Adrenal gland (tissue), 5 donors: ENCODE results near the gene GPATCH3.

Experiments used
- POLR2A ChIP-seq, 2 donors: fragments of 450-650 bp; IDR thresholded peaks; one replicate each; pipeline ENCODE4 v1.6.1; 2017; ENCODE audit warnings: antibody characterized with exemption in 2 of 2, mild to moderate bottlenecking in 2 of 2, moderate library complexity in 1 of 2
- TF ChIP-seq, protein P1 (sequence below), 6 experiments: fragments of 450-650 bp in 4 of 6; fragments of 200-600 bp in 2 of 6; sonication (generic) in 1 of 6; IDR thresholded peaks; 1 replicate in 5 of 6; 2 replicates in 1 of 6; pipeline versions ENCODE4 v1.5.1 to v1.8.0; 2016 to 2021; ENCODE audit warnings: antibody characterized with exemption in 6 of 6, mild to moderate bottlenecking in 2 of 6, moderate library complexity in 1 of 6
- donor health status: DM: no; HTN: no; CAD: no.

DNA sequence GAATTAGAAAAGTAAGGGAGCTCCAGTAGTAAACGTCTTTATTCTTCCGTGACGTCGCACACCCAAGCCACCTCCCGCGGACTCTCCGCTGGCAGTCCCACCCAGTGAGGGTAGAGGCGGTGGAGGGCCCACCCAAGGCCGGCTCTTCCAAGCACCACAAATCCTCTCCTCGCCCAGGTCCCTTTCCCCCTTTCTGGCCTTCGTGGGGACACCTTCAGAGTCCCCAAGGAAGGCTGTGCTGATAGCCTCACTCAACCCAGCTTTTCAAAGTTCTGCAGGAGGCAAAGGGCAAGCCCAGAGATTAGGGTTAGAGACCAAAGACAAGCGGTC lies 9.8 kb downstream of the GPATCH3 start:
- TF ChIP-seq POLR2A (IDR thresholded peaks at IDR 0.05) = no peak
- TF ChIP-seq, protein P1, sequence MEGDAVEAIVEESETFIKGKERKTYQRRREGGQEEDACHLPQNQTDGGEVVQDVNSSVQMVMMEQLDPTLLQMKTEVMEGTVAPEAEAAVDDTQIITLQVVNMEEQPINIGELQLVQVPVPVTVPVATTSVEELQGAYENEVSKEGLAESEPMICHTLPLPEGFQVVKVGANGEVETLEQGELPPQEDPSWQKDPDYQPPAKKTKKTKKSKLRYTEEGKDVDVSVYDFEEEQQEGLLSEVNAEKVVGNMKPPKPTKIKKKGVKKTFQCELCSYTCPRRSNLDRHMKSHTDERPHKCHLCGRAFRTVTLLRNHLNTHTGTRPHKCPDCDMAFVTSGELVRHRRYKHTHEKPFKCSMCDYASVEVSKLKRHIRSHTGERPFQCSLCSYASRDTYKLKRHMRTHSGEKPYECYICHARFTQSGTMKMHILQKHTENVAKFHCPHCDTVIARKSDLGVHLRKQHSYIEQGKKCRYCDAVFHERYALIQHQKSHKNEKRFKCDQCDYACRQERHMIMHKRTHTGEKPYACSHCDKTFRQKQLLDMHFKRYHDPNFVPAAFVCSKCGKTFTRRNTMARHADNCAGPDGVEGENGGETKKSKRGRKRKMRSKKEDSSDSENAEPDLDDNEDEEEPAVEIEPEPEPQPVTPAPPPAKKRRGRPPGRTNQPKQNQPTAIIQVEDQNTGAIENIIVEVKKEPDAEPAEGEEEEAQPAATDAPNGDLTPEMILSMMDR (IDR thresholded peaks at IDR 0.05) = no peak
